Muscle of arm (tissue), 12 donors: ENCODE results near the gene LHFPL2. TPM values are rescaled to one million over a fixed set of nuclear protein-coding genes. Genes with fewer than 3 reads are reported as not detected.

Experiments
- DNase-seq: peaks from one replicate; pipeline ENCODE4 v3.0.0-alpha.2; 2013
- polyA plus RNA-seq, 12 donors: library from polyadenylated mRNA; unstranded; fragments of 120-200 nt; gene quantifications; one replicate each; pipeline ENCODE4 v1.2.1, GENCODE V29; 2013; ENCODE audit not compliant: insufficient read length in 12 of 12

Gene LHFPL2
- polyA plus RNA-seq, 12 donors = 47.8 to 111 (median 57.5) TPM; not detected in 1

GRCh38 chr5:78504704-78505677 lies 143.6 kb downstream of the LHFPL2 start:
- peak; percentile 95 for DNase-seq

- DNase-seq = peak; percentile 64
Observed at GRCh38 chr5:78503958-78504653, 144.5 kb downstream of the LHFPL2 start.

- DNase-seq = no peak
Observed at GRCh38 chr5:78501411-78502352, 146.9 kb downstream of the LHFPL2 start.

DNA sequence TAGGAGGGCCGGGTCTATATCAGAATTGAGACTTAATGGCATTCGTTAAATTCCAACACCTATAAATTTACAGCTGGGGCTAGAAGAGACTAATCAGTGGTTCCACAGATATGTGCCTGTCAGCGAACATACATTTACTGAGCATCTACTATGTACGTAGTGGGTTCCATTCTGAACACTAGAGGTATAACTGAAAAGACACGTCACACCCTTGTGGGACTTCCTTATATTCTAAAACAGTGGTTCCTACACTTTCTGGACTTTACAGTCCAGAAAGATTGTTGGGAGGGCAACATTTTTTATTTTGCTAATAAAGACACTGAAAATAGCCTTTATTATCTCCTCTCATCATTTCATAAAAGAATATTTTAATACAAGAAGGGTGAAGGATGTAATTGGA lies 147.7 kb downstream of the LHFPL2 start:
- DNase-seq = no peak

- no peak for DNase-seq
Observed at GRCh38 chr5:78500028-78500427, 148.5 kb downstream of the LHFPL2 start.

GRCh38 chr5:78499485-78499884 lies 149.1 kb downstream of the LHFPL2 start:
- no peak for DNase-seq

DNA sequence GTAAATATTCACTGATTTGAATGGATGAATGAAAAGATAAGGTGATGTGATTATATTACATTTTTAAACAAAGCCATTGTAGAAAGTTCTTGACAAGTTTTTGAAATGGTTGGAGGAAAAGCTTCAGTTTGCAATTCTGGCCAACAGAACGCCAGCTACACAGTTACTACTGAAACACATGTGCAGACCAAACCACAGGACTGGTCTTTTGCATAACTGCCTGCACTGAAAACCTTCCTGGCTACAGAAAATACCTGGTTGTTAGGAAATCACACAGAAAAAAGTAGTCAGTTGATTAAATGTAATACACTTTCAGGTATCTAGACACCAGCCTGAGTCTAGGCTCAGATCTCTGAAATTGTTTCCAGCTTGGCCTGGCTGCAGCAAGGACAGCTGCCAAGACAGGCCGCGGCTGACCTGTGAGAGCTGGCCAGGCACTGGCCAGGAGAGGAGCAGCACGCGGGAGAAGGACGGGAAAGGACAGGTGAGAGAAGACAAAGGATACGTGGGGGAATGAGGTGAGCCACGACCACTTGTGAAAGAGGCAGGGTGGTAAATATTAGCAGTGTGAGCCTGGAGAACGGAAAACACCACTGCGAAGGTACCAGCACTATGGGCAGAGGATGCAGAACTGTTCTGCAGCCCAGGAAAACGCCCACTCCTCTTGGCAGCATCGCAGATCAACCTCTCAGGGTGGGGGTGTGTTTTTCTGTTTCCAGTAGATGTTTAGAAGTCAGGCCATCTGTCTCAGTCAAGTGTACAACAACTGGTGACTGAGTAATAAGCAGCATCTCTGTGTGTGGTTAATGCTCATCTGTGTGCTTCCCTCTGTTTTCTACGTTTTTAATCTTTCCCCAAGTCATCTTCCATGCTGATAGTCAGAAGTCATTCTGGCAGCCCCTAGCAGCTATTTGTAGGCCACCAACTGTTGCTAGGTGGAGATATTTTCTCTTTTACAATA lies 150.7 kb downstream of the LHFPL2 start:
- peak; percentile 29 for DNase-seq

DNA sequence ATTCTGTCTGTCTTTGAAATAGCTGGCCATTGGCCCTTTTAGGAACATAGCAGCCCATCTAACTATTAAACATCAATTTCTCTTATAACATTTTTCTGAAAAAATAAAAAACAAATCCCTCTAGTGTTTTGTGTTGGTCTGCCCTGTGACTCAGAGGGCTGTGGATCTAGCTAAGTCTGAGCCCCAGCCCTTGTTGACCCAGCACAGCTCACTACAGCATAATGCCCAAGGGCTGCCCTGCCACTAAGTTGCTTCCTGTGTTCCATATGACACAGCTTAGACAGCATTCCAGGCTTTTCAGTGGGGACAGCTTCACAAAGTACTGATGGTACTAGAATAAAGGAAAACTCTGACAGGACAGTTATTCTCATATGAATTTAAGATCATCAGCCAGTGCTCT lies 152.2 kb downstream of the LHFPL2 start:
- no peak for DNase-seq

- DNase-seq = no peak
Observed at GRCh38 chr5:78495800-78496199, 152.8 kb downstream of the LHFPL2 start.

DNA sequence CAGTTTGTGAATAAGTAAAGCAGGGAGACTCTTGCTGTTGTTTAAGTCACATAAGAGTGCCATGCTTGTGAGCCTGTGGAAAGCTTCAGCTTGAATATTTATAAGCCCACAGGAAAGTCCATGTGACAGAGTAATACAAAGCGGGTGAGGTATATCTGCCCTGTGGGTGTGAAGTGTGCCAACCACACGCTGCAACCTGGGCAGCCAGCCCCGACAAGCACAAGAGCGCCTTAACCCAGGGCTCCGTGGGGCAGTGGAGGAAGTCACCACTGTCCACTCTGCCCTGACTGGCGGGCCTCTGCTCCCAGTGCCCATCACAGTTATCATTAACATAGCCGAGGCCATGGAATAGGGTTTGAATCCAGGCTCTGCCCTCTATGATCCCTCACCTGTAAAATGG lies 155.9 kb downstream of the LHFPL2 start:
- no peak for DNase-seq

- DNase-seq = no peak
Observed at GRCh38 chr5:78492224-78492623, 156.3 kb downstream of the LHFPL2 start.

GRCh38 chr5:78490709-78491485 lies 157.7 kb downstream of the LHFPL2 start:
- no peak for DNase-seq

- no peak for DNase-seq
Observed at GRCh38 chr5:78487846-78488245, 160.7 kb downstream of the LHFPL2 start.

DNA sequence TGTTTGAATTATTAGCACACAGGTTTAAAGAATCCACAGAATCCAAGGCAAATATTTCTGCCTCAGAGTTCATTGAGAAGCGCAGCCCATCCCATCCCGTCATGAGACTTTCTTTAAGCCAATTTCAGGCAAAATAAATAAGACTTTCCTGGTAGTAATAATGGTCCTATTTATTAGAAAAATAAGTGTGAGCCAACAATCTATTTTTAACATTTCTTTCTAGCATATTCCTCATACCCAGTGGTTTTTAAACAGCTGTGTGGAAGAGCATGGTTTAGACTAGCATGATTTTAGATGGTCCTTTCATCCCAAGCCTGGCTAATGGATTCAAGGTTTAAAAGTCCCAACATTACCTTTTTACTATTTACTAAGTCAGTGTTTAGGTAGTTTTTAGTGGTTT lies 162.4 kb downstream of the LHFPL2 start:
- DNase-seq = no peak

DNA sequence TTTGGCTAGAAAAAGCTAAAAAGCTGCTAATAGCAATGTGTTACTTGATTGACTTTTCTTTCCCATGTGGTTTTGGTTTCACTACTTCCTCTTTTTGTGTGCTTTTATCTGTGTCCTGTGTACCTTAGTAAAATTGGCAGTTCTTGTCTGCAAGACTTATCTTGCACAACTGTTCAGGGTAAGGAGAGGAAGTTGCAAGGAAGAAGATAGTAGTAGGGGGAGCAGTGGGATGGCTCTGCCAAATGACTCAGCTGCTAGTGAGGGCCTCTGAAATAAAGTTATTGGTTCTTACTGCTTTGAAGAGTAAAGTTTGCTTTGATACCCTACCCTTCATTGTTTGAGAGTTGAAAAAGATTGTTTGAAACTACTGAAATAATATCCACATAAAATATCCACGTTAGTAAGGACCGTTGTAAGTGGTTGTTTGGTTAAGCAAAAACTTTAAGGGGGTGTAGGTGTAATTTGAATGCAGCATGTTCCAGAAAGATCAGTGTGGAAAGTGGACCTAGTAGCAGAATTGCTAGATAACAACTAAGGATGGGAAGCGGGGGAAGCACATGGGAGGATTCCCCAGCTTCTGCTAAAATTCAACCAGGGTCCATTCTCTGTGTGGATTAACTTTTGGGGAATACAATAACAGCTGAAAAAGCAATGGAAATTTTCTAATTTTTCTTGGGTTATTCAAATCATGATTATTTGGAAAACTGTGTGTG lies 164.6 kb downstream of the LHFPL2 start:
- DNase-seq = no peak

- DNase-seq = no peak
Observed at GRCh38 chr5:78482948-78483347, 165.6 kb downstream of the LHFPL2 start.

DNA sequence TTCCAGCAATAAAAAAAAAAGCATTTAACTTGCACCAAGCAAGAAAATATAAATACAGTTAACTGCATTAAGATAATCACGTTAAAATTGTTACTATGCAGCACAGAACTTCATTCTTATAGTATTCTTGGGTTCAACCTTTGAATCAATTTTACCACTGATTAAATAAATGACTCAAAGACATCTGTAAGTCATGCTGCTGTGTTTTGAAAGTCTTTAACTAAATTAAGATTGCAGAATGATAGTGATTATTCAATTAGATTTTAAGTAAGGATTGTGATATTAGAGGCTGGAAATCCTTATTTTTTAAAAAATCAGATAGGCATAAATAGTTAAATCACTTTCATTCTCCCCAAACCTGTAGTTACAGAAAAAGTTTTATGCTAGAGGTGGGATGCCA lies 171.8 kb downstream of the LHFPL2 start:
- DNase-seq = no peak

GRCh38 chr5:78475370-78475769 lies 173.2 kb downstream of the LHFPL2 start:
- no peak for DNase-seq

GRCh38 chr5:78473751-78474150 lies 174.8 kb downstream of the LHFPL2 start:
- no peak for DNase-seq
